BLaER1 treated with 17β-estradiol and CSF1 and Interleukin-3, amounts not matched to agents 10 nM and 100 nM (cell line): ENCODE measurements around the gene ANKS1B.

Experiments used
- H3K27ac ChIP-seq, 11 experiments: shearing (Covaris generic); formaldehyde crosslinking; 2 replicates each; pipeline ENCODE4 v1.8.1; 2022
- H3K27me3 ChIP-seq, 11 experiments: shearing (Covaris generic); formaldehyde crosslinking; 2 replicates each; pipeline ENCODE4 v1.8.1; 2022
- H3K36me3 ChIP-seq, 11 experiments: shearing (Covaris generic); formaldehyde crosslinking; 2 replicates each; pipeline ENCODE4 v1.8.1; 2022
- H3K4me1 ChIP-seq, 10 experiments: shearing (Covaris generic); formaldehyde crosslinking; 2 replicates each; pipeline ENCODE4 v1.8.1; 2022
- H3K4me2 ChIP-seq, 11 experiments: shearing (Covaris generic); formaldehyde crosslinking; 2 replicates each; pipeline ENCODE4 v1.8.1; 2022
- H3K4me3 ChIP-seq, 10 experiments: shearing (Covaris generic); formaldehyde crosslinking; 2 replicates each; pipeline ENCODE4 v1.8.1; 2022
- H3K9ac ChIP-seq, 11 experiments: shearing (Covaris generic); formaldehyde crosslinking; 2 replicates each; pipeline ENCODE4 v1.8.1; 2022
- H3K9me3 ChIP-seq, 11 experiments: shearing (Covaris generic); formaldehyde crosslinking; replicated peaks in 1 of 11; 2 replicates each; pipeline ENCODE4 v1.8.1; 2022
- H4K20me1 ChIP-seq, 11 experiments: shearing (Covaris generic); formaldehyde crosslinking; 2 replicates each; pipeline ENCODE4 v1.8.1; 2022
- Cebpa-rat ChIP-seq, 11 experiments: shearing (Covaris generic); IDR thresholded peaks; 2 replicates each; pipeline ENCODE4 v1.8.1; 2022

ANKS1B gene

DNA sequence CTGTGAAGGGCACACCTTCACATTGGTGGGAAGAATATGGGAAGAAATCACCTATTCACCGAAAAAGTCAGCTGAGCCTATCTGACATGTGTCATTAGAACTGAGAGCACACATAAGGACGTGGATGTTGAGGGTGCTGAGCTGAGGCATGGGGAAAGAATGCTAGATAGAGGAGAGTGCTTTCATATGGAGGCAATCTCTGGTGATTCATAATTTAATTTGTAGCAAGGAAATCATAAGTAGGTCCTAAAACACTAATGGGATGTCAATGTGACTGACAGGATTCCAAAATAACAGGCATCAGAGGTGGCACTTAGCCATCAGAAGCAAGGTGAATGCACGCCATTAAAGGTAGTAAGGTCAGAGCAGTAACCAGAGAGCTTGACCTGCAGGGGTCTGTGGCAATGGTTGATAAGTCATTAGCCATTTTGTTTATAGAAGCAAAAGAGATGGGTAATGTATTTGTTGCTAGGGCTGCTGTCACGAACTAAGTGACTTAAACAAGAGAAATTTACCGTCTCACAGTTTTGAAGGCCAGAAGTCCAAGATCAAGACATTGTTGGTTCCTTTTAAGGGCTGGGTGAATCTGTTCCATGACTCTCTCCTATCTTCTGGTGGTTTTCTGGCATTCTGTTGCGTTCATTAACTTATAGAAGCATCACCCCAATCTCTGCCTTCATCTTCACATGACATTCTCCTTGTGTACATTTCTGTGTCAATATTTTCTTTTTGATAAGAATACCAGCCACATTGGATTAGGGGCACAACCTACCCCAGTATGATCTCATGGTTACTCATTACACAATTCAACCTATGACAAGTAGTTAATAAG lies 69.3 kb downstream of the ANKS1B start:
- no peak for TF ChIP-seq Cebpa-rat (IDR thresholded peaks at IDR 0.05)

DNA sequence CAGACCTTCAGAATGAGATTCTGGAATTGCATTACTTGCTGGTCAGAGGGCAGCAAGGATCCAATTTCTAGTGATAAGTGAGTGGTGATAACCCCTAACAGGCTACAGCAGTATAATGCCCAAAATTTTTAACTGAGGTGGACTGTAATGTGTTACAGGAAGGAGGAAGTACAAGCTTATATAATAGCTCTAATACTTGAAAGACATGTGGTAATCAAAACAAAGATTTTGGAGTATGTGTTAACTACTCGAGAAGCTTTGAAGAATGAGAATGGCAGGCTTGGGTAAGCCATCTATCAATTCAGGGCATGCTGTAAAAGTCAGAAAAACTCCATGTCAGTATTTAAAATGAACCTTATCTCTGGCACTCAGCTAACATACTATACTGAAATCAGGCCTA lies 70.5 kb downstream of the ANKS1B start:
- H3K9me3 ChIP-seq: peaks cover 0 to 10% (median 0%) of the 10 kb centered on the region in 11 experiments; a peak in 4 of 22 replicates

More for the DNA sequence above, 69.3 kb downstream of the ANKS1B start:
- Histone ChIP-seq H4K20me1 (peaks cover 0 to 23% (median 0%) of the 10 kb centered on the region in 11 experiments; a peak in 2 of 22 replicates), H3K36me3 (peaks cover 0 to 66% (median 27%) of the 10 kb centered on the region in 11 experiments; a peak in 15 of 22 replicates), H3K27ac (peak overlapping the region in 1 of 11 experiments; percentile 22; a peak in 1 of 22 replicates), H3K4me2 (no peak overlapping the region), H3K9me3 (peaks cover under 1 to 18% (median 6%) of the 10 kb centered on the region in 11 experiments; a peak in 20 of 22 replicates), H3K27me3 (no peaks in the 10 kb centered on the region), H3K4me1 (peaks cover 21 to 60% (median 38%) of the 10 kb centered on the region in 10 experiments), H3K4me3 (no peak overlapping the region), H3K9ac (no peak overlapping the region)

DNA sequence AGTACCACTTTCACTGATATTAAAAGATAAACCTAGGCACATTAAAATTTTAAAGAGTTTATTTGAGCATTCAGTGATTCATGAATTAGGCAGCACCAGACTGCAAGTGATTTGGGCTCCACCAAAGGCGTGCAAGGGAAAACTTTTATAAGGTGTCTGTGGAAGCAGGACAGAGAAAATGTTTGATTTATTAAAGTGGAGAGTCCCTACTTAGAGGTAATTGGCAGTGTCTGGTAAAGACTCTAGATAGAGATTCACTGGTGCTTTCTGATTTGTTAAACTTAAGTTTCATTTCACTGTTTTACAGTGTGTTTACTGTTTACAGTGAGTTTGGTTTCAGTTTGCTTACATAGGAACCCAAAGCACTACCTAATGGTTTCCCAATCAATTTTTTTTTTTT lies 72.8 kb downstream of the ANKS1B start:
- Histone ChIP-seq H3K9me3 (no peaks in the 10 kb centered on the region; a peak in 2 of 22 replicates), H3K9ac (peak overlapping the region in 7 of 11 experiments; percentile 18 to 62 (median 35); a peak in 12 of 22 replicates), H3K36me3 (peaks cover 0 to 55% (median 14%) of the 10 kb centered on the region in 11 experiments; a peak in 12 of 22 replicates), H3K27ac (peak overlapping the region; percentile 17 to 70 (median 53); a peak in 18 of 22 replicates), H3K4me3 (peak overlapping the region in 4 of 10 experiments; percentile 6 to 38 (median 8); a peak in 3 of 20 replicates), H3K27me3 (no peaks in the 10 kb centered on the region), H3K4me1 (peaks cover 16 to 56% (median 45%) of the 10 kb centered on the region in 10 experiments), H3K4me2 (peak overlapping the region; percentile 36 to 75 (median 61); a peak in 20 of 22 replicates), H4K20me1 (peaks cover 0 to 19% (median 0%) of the 10 kb centered on the region in 11 experiments; a peak in 2 of 22 replicates)
- no peak for TF ChIP-seq Cebpa-rat (IDR thresholded peaks at IDR 0.05)

More for the DNA sequence above, 70.5 kb downstream of the ANKS1B start:
- H3K27me3 ChIP-seq: no peaks in the 10 kb centered on the region
- H3K9ac ChIP-seq: no peak overlapping the region
- peaks cover 0 to 23% (median 0%) of the 10 kb centered on the region in 11 experiments; a peak in 2 of 22 replicates for H4K20me1 ChIP-seq
- H3K4me2 ChIP-seq: peak overlapping the region in 5 of 11 experiments; percentile 6 to 33 (median 28); a peak in 4 of 22 replicates
- peaks cover 27 to 66% (median 50%) of the 10 kb centered on the region in 10 experiments for H3K4me1 ChIP-seq
- no peak overlapping the region for H3K4me3 ChIP-seq
- TF ChIP-seq Cebpa-rat (IDR thresholded peaks at IDR 0.05): no peak
- peaks cover 0 to 60% (median 25%) of the 10 kb centered on the region in 11 experiments; a peak in 14 of 22 replicates for H3K36me3 ChIP-seq
- H3K27ac ChIP-seq: peak overlapping the region in 5 of 11 experiments; percentile 4 to 32 (median 16); a peak in 5 of 22 replicates

DNA sequence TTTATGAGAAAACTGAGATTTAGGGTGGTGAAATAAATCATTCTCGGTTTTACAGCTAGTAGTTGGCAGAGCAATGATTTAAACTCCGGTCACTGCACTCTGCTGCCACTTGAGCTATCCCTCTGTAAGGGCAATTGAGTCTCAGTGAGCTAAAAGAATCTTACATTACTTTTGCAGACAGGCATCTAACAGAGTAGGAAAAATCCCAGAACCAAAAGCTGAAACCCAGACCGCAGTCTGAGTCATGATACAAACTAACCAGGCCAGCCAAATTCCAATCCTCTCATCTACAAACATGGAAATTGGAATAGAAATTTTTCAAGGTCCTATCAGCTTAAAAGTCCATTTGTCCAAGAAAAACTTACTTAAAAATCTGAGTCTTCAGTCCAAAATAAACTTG lies 73.7 kb downstream of the ANKS1B start:
- Histone ChIP-seq H3K9ac (peak overlapping the region in 2 of 11 experiments; percentile 9 to 27; a peak in 2 of 22 replicates), H4K20me1 (peaks cover 0 to 16% (median 0%) of the 10 kb centered on the region in 11 experiments; a peak in 2 of 22 replicates), H3K36me3 (peaks cover 0 to 55% (median 11%) of the 10 kb centered on the region in 11 experiments; a peak in 13 of 22 replicates), H3K4me2 (peak overlapping the region; percentile 24 to 75 (median 49); a peak in 21 of 22 replicates), H3K27ac (peak overlapping the region in 9 of 11 experiments; percentile 39 to 70 (median 59); a peak in 19 of 22 replicates), H3K4me1 (peaks cover 14 to 53% (median 42%) of the 10 kb centered on the region in 10 experiments), H3K27me3 (no peaks in the 10 kb centered on the region), H3K9me3 (no peaks in the 10 kb centered on the region; a peak in 1 of 22 replicates), H3K4me3 (no peak overlapping the region)
- no peak for TF ChIP-seq Cebpa-rat (IDR thresholded peaks at IDR 0.05)

DNA sequence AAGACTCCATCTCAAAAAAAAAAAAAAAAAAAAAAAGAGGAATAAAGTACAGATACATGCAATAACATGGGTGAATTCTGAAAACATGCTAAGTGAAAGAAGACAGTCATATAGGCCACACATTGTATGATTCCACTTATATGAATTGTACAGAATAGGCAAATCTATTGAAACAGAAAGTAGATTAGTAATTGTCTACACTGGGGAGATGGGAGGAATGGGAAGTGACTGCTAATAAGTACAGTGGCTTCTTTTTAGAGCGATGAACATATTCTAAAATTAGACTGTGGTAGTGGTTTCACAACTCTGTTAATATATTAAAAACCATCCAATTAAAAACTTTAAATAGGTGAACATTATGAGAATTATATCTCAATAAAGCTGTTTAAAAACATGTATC lies 74.4 kb downstream of the ANKS1B start:
- Histone ChIP-seq H3K4me1 (peaks cover 14 to 53% (median 42%) of the 10 kb centered on the region in 10 experiments), H3K4me3 (no peak overlapping the region), H3K36me3 (peaks cover 0 to 55% (median 7%) of the 10 kb centered on the region in 11 experiments; a peak in 13 of 22 replicates), H3K4me2 (peak overlapping the region; percentile 26 to 75 (median 54)), H3K9ac (0 out of 22 replicates have a peak overlapping the region, but pooled peaks of 1 of the 11 experiments have one; percentile 29), H3K9me3 (no peaks in the 10 kb centered on the region; a peak in 1 of 22 replicates), H3K27ac (peak overlapping the region in 9 of 11 experiments; percentile 39 to 70 (median 59); a peak in 15 of 22 replicates), H3K27me3 (no peaks in the 10 kb centered on the region), H4K20me1 (peaks cover 0 to 18% (median 0%) of the 10 kb centered on the region in 11 experiments; a peak in 2 of 22 replicates)
- TF ChIP-seq Cebpa-rat (IDR thresholded peaks at IDR 0.05): no peak

DNA sequence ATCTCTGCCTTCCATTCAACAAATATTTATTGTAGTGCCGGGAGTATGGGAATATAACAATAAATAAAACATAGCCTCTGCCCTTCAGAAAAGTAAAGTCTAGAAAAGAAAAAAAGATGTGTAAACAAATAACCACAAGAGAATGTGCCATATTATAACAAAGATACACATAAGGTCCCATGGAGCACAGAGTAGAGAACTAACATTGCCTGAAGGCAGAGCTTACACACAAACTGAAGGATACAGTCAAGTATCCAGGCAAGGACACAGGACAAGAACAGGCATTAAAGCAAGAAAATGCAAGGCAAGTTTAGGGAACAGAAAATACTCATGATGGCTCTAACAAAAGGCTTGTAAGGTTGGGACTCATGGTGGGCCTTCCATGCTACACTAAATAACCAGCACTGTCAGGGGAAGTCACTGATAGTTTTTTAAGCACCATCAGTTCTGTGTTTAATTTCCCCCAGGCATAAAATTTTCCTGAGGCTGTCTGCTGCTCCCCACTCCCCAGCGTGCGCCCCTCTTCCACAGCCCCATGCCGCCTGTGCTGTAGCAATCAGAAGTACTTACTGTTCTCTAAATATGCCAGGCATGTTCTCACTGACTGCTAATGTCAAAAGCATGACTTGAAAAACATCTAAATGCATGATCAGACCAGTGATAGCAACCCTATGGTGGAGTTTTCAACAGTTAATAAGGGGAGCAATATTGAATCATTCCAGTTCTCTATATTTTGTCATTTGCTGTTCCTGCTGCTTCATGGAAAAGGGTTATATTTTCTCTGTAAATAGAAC lies 77.8 kb downstream of the ANKS1B start:
- H3K4me2 ChIP-seq: no peak overlapping the region
- peaks cover 0 to 28% (median 0%) of the 10 kb centered on the region in 11 experiments; a peak in 2 of 22 replicates for H4K20me1 ChIP-seq
- peaks cover 0 to 59% (median 6%) of the 10 kb centered on the region in 11 experiments; a peak in 9 of 22 replicates for H3K36me3 ChIP-seq
- peak overlapping the region in 2 of 11 experiments; percentile 10 to 25; a peak in 2 of 22 replicates for H3K27ac ChIP-seq
- TF ChIP-seq Cebpa-rat (IDR thresholded peaks at IDR 0.05): no peak
- no peak overlapping the region for H3K4me3 ChIP-seq
- peaks cover 14 to 38% (median 30%) of the 10 kb centered on the region in 10 experiments for H3K4me1 ChIP-seq
- H3K9me3 ChIP-seq: no peaks in the 10 kb centered on the region; a peak in 1 of 22 replicates
- H3K9ac ChIP-seq: no peak overlapping the region
- no peaks in the 10 kb centered on the region for H3K27me3 ChIP-seq

DNA sequence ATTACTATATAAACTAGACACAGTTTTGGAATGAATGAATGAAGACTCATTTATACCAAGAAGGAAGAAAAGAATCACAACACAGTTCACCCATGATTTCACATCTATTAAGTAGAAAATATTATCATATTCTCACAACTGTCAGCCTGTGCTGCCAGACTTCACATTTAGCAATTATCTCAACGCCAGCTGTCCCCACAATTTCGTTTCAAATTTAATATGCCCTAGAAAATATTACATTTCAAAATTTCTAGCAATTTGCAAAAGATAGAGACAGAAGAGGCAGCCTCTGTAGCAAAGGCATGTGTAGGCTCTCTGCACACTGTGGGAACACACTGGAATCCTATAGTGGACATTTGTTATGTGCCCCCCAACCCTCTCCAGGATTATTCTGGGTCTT lies 83.6 kb downstream of the ANKS1B start:
- peaks cover 0 to 50% (median 0%) of the 10 kb centered on the region in 11 experiments; a peak in 2 of 22 replicates for H4K20me1 ChIP-seq
- no peak overlapping the region for H3K9ac ChIP-seq
- H3K4me1 ChIP-seq: peaks cover 0 to 42% (median 7%) of the 10 kb centered on the region in 10 experiments; a peak in 11 of 20 replicates
- peaks cover 0 to 41% (median 8%) of the 10 kb centered on the region in 11 experiments; a peak in 9 of 22 replicates for H3K36me3 ChIP-seq
- TF ChIP-seq Cebpa-rat (IDR thresholded peaks at IDR 0.05): no peak
- H3K9me3 ChIP-seq: peaks cover 0 to 6% (median under 1%) of the 10 kb centered on the region in 11 experiments; a peak in 4 of 22 replicates
- H3K27ac ChIP-seq: 0 out of 22 replicates have a peak overlapping the region, but pooled peaks of 1 of the 11 experiments have one; percentile 3
- no peak overlapping the region for H3K4me3 ChIP-seq
- H3K27me3 ChIP-seq: no peaks in the 10 kb centered on the region
- peak overlapping the region in 1 of 11 experiments; percentile 19; a peak in 3 of 22 replicates for H3K4me2 ChIP-seq
